Middle frontal gyrus (tissue), 1 donor: ENCODE results near the gene SDK1.

Experiments used
- DNase-seq: peaks from one replicate; pipeline ENCODE4 v3.0.0-alpha.2; 2015; ENCODE audit warnings: low spot score; ENCODE audit errors: extremely low spot score

The SDK1 gene

DNA sequence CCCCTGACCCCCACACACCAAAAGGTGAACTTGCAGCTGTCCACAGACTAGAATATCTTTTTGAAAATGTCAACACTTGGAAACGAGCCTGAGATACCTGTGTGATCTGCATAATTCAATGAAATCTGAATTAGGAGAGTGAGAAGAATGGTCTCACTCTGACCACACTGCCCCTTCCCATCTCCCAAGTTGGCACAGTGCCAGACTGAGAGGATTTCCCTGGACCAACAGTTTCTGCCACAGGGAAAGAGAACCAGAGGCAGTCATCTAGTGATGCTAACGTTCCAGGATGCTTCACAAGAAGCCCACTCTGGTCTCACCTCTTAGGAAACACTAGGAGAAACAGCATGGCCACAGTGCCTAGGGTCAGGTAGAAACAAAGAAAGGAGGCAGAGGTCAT is 479.0 kb downstream of the SDK1 start:
- no peak for DNase-seq

DNA sequence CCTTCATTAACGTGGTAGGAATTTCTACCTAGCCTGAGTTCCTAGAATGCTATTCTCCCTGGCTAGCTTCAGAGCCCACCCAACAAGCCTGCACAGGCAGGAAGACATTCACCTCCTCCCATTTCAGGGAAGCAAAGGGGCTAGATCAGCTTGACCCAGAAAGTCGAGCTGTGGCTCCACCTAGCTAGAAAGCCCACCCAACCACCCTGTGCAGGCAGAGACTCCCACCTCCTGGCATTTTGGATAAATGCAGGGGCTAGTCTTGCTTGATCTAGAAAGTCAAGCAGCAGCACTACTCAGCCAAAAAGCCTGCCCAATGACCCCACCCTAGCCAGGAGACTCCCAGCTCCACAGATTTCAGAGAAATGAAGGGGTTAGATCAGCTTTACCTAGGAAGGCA is 479.5 kb downstream of the SDK1 start:
- DNase-seq, result no peak

DNA sequence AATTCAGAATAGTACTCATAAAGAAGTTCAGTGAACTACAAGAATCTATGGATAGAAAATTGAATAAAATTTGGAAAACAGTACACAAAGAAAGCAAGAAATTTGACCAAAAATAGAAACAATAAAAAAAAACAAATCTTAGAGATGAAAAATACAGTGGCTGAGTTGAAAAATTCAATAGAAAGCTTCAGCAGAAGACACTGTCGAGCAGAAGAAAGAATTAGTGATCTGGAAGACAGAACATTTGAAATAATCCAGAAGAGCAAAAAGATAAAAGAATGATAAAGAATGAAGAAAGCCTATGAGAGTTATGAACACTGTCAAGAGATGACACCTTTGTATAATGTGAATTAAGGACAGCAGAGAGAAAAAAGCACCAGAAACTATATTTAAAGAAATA is 480.6 kb downstream of the SDK1 start:
- no peak for DNase-seq

DNA sequence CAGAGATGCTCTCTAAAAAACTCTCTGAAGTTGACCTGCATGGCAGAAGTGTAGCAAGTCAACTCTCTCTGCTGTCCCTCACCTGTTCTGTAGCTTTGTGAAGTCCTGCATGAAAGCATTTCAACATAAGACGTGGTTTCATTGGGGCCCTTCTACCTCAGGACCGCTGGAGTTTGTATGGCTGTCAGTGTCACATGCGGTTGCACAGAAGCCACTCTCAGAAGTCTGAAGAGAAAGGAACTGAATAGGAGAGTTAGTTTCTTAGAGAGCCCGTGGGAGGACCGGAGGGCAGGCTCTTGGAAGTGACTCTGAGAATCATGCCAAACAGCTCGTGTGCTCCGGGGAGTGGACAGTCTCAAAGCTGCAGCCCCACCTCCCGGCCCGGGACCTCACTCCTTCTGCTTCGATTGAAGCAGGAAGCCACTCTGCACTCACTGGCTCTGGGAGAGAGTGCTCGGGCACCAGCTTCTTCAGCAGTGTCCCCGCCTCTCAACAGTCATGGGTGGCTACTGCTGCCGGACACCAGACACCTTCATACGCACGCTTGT is 486.7 kb downstream of the SDK1 start:
- DNase-seq, result no peak

DNA sequence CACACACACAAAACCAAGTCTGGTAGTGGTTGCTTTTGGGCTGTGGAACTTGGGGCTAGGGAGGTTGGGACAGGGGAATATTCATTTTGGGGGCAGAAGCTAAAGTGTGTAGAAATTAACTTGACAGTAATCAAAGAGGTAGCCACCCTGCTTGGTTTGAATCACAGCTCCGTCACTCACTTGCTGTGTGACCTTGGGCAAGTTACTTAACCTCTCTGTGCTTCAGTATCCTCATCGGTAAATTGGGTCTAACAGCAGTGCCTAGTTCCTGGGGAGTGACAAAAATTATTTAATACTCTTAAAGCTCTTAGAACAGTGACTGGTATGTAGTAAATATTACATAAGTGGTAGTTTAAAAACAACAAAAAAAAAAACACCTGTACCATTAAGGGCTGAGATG is 489.8 kb downstream of the SDK1 start:
- no peak for DNase-seq

DNA sequence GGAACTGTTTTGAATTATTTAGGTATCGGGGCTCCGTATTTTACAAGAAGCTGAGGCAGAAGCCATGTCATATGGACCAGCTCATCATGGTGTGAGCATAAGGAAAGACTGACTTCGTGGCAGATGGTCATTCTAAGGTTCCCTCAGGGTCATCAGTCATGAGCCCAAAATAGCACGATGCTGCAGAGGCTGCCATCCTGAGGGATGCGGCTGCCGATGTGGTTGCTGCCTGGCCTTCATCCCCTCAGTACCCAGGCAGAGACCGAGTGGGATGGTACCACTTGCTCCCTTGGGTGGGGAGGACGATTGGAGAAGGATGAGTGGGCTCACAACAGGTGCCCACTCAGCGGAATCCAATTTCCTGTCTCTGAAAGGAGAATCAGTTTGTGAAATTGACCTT is 490.3 kb downstream of the SDK1 start:
- DNase-seq, result no peak

DNA sequence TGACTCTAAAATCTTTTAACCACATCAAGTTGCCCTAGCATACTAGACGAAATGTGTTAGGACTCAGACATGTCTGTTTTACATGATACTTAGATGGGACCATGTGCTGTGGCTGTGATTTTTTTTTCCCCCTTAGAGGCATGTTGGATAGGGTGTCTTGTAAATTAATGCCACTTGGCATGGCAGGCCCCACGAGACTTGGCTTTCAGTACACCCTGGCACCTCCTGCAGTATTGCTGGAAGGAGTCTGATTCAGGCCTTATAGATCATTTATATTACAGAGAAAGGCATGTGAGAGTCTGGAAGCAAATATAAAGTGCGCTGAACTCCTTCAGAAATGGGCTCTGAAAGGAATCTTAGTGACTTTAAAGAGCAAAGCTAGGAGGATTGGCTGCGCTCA is 494.1 kb downstream of the SDK1 start:
- DNase-seq, result no peak

DNA sequence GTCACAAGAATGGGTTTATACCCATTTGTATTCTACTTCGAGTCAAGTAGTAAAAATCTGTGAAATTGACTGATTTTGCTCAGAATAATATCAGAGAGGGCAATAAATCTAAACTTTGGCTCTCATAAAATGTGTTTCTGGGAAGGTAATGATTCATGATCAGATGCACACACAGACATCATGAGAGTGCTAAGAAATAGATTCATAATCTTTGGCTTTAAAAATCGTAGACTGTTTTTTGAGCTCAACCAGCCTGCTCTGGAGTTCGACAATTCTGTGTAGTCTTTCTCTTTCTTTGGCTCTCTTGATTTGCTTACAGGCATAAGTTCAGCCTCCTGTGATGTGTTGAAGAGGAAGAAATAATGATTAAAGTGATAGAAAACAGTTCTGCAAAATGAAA is 494.7 kb downstream of the SDK1 start:
- no peak for DNase-seq

DNA sequence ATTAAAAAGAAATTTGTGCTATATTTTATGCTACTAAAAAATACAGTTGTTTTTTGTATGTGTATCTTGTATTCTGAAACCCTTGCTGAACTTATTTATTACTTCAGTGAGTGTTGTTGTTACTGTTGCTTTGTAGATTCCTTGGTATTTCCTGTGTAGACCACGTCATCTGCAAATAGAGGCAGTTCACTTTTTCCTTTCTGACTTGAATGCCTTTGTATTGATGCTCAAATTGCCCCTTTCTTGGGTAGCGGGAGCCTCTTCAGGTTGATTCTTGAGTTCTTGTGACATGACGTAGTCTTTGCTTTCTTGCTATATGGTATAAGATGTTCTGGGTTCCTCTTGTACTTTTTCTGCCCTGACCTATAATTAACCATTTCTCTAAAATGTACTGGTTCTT is 504.1 kb downstream of the SDK1 start:
- DNase-seq, result no peak

DNA sequence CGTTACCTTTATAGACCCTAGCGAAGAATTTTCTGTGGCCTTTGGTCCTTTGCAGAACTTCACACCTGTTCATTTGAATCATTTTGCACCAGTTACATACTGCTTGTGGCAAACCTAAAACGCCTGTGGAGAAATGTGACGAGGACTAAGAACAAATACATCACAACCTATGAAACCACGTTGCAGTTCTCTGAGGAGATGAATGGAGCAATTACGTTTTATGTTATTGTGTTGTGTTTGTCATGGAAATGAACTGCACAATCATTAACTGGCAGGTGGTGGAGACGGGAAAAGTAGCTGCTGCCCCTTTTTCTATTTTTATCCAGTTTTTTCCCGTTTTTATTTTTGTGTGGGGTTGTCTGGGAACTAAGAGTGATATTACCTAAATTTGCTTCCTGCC is 505.5 kb downstream of the SDK1 start:
- no peak for DNase-seq

DNA sequence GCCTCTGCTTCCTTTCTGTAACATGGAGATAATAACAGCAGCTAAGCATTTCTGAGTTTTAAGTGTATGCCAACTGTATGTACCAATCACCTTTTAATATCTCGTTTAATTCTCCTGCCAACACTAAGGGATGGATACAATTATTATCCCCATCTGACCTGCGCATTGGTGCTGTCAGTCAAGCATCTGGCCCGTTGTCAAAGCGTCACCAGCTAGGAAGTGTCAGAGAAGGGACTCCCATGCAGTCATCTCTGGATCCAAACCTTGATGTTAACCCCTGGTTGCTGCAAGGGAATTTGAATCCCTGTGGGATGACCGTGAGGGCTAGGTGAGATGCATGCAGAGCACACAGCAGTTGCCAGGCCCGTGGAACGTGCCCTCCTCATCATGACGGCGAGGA is 506.8 kb downstream of the SDK1 start:
- DNase-seq, result no peak

DNA sequence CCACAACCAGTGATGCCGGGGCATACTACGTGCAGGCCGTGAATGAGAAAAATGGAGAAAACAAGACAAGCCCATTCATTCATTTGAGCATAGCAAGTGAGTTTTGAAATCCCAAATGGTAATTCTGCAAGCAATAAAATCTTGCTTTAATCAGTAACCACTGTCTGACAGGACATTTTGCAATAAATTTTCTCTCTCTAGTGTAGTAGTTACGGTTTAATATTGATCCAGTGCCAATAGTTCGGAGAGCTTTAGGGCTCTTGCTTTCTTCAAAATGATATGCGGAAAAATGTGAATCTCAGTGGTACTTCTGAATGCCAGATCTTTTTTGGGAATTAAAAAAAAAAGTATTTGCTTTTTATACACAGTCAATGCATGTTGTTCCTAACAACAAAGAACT is 520.4 kb downstream of the SDK1 start:
- DNase-seq, result no peak

DNA sequence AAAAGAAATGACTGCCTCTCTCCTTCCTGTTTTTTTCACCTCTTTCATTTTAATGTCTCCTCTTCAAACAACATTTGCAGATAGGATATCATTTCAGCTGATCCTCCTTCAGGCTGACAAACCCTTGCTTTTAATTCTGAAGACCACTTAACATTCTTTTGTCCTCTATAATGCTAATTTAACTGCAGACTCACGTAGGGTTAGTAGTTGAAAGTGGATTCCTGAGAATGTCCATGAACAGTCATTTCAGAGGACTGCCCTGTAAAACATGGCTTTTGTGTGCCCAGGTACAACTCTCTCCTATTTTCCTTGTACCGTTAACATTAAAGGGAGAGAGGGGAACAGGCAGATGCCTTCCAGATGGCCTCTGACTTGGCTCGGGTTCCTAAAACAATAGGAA is 524.4 kb downstream of the SDK1 start:
- no peak for DNase-seq

DNA sequence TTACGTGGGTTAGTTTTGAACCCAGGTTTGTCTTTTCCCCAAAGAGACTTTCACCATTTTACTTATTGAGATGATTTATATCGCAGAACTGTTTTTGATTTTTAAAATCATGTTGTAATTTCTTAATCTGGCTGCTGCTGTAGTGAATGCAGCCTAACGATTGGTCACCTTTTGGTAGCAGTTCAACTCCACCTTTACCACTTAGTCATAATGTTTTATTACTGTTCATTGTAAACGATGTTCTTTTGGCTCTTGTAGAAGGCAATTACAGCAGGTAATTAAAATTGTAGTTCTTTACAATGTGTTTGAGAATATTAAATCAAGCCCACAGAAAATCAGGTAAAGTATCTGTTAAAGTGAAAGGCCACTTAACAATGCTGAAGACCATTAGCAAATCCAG is 531.1 kb downstream of the SDK1 start:
- DNase-seq, result no peak

DNA sequence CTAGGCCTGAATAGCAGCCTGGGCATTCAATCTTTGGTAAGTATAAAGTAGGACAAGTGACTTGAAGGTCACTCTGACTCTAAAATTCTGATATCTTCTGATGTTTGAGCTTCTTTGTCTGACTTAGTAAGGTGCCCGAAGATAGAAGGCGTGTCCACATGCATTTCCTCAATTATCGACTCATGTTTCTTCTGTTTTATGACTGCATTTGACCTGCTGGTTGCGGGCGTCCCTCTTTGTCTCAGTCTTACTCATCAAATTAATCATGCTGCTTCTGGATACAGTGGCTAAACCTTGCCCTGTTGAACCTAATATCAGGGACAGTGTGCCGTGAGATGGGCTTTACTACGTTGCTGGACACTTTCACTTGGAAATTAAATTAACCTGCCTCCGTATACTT is 534.1 kb downstream of the SDK1 start:
- DNase-seq, result no peak

DNA sequence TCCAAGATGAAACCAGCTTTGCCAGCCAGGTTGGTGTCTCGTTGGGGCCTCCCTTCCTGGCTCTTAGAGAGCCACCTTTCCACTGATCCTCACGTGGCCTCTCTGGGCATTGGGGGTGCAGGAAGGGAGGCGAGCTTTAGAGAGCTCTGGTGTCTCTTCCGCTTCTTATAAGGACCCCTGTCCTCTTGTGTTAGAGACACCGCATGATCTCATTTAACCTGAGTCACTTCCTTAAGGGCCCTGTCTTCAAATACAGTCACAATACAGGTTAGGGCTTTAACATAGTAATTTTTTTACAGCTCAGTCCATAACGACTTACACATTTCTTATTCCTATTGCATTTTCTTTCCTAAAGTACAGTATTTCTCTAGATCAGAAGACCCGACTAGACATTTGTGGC is 535.8 kb downstream of the SDK1 start:
- DNase-seq, result no peak

DNA sequence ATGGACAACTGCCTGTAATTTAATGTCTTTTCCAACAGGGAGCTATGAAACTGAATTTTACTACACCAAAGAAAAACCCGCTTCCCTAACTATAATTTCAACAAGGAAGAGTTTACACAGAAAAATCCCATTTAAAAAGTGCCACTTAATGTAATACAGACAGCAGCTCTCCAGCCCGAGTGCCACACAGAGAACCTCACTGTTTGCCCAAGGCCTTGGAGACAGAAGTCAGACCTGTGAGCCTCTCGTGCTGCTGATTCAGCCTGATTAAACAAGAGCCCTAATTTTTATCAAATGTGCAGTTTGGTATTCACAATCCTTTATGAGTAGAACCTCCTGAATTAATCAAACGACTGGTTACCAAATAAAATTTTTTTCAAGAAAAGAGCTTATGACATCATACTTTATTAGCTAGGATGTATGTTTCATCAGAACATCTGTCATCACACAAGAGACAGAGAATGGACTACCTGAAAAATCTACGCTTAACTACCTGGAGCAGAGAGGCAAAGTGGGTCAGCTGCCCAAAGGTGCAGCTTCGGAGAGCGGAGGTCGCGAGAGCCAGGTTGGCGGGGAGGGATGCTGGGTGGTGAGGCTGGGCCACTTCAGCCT is 543.6 kb downstream of the SDK1 start:
- DNase-seq, result no peak

DNA sequence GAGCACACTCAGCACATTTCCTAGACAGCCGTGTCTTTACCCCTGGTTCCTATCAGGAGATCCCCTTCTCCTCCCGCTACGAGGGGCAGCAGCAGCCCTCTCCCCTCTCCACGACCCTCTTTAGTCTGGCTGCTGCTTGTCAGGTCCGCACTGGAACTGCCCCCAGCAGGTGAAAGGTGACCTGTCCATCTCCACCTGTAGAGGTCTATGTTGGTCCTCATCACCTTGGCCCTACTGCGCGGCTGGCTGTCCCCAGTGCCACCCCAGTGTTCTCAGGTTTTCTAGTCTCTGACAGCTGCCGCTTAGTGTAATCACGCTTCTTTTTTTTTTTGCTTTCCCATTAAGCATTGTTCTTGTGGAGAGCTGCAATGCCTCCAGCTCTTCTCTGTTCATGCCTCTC is 545.7 kb downstream of the SDK1 start:
- no peak for DNase-seq

DNA sequence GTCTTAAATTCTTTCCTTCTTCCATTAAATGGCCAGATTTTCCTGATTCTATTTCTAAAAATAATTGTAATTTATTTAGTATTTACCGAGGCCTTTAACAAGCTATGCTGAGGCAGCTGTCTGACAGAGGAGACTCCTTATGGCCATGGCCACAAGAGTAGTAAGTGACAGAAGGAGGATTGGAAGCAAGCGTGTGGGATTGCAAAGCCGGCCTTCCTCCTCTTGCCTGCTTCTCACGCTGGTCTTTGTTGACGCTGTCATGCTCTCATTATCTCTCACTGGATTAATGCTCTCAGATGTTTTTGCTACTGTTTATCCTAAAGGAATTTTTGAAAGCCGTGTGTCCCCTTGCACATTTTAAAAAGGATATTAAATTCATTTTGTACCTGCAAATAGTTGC is 546.3 kb downstream of the SDK1 start:
- no peak for DNase-seq

DNA sequence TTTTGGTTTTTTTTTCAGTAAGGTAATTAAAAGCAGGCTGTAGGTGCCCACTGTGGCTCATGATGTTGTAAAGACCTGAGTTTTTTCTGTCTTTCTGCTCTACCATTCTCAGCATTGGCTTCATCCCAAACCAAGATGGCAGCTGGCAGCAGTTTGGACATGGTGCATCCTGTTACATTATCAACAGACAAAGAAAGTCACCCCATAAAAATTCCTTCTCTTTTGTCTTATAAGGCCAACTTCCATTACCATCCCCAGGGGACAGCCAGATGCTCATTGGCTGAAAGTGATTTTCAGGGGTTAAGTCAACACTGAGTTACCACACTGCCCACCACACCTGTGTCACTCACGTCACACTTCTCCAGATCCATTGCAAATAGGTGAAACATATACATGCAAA is 558.4 kb downstream of the SDK1 start:
- DNase-seq, result no peak

DNA sequence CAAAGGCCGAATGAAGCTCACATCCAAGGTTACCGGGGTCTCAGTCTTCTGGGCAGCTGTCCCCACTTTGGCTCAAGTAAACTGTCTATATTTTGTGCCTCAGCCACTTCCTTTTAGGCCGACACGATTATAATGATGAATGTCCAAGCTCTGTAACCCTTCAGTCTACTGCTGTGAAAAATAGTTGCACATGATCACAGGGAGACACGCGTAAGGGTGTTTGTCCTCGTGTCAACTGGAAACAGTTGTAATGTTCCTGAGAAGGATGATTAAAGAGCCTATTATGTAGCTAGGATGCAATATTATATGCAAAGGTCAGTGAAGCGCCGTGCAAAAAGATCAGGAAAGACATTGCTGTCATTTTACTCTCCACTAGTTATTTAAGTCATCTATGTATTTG is 559.9 kb downstream of the SDK1 start:
- DNase-seq, result no peak

DNA sequence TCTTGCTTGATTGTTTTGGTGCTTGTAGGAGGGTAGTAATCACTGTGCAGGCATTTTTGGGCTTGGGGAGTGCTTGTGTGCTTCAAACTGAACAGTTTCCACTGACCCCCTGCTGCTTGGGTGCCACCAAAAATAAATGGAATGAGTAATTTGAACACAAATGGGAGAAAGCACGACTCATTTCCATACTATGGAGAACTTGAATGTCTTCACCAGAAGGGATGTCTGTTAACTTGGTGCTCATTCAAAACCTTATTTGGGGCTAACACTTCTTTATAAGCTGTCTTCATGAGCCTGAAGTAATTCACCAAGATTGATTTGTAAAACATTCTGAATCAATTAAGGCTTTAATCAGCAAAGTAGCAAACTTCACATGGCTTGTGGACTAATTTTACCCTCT is 560.3 kb downstream of the SDK1 start:
- no peak for DNase-seq

DNA sequence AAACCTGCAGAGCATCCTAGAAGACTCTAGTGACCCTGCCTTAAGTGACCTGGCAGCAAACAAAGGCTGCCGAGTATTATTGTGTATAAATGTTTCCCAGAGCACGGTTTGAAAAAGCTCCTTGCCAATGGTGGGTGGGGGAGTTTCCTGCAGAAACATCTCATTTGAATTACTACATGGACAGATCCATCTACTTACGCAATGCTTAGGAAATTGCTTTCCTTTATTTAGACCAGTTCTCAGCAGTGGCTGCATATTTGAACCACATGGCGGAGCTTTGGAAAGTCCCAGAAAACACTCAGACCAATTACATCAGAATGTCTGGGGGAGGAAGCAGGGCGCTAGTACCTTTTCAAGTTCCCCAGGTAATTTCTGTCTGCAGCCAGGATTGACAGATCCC is 560.9 kb downstream of the SDK1 start:
- DNase-seq, result no peak

DNA sequence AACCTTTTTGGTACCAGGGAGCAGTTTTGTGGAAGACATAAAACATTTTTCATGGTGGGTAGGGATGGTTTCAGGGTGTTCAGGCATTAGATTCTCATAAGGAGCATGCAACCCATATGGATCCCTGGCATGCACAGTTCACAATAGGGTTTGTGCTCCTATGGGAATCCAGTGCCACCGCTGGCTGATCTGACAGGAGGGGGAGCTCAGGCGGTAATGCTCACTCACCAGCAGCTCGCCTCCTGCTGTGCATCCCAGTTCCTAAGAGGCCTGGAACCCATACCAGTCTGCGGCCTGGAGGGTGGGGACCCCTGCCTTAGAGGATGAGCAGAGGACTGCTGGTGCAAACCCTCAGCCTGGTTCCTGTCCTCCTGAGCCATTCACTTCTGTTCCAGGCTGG is 561.7 kb downstream of the SDK1 start:
- no peak for DNase-seq
